Peyer's patch (tissue), 4 donors: ENCODE measurements around the gene IMPG2.

Experiments
- CTCF ChIP-seq, 6 experiments: fragments of 450-650 bp in 4 of 6; fragments of 200-600 bp in 2 of 6; sonication (generic) in 1 of 6; IDR thresholded peaks; one replicate each; pipeline ENCODE4 v1.5.1; 2017 to 2019; ENCODE audit warnings: antibody characterized with exemption in 6 of 6, mild to moderate bottlenecking in 3 of 6, moderate library complexity in 1 of 6
- POLR2A ChIP-seq, 2 donors: fragments of 450-650 bp; IDR thresholded peaks; one replicate each; pipeline ENCODE4 v1.5.1; 2017; ENCODE audit warnings: antibody characterized with exemption in 2 of 2, mild to moderate bottlenecking in 2 of 2, moderate library complexity in 2 of 2

- TF ChIP-seq CTCF (IDR thresholded peaks at IDR 0.05) (no peak), POLR2A (IDR thresholded peaks at IDR 0.05) (no peak)
Observed at GRCh38 chr3:101279765-101280385, 40.5 kb downstream of the IMPG2 start.
